B cell (primary cell): ENCODE data around the gene FCRL1.

Experiments used
- EZH2 ChIP-seq: IDR thresholded peaks from 2 replicates; pipeline ENCODE4 v1.6.1; 2012; ENCODE audit warnings: borderline replicate concordance, low read depth, mild to moderate bottlenecking, moderate library complexity, low read length; ENCODE audit not compliant: insufficient read depth, poor library complexity, severe bottlenecking
- TF ChIP-seq, protein P1 (sequence below): fragments of 200-600 bp; IDR thresholded peaks from one replicate; pipeline ENCODE4 v1.8.0; 2022; ENCODE audit warnings: antibody characterized with exemption, mild to moderate bottlenecking

DNA sequence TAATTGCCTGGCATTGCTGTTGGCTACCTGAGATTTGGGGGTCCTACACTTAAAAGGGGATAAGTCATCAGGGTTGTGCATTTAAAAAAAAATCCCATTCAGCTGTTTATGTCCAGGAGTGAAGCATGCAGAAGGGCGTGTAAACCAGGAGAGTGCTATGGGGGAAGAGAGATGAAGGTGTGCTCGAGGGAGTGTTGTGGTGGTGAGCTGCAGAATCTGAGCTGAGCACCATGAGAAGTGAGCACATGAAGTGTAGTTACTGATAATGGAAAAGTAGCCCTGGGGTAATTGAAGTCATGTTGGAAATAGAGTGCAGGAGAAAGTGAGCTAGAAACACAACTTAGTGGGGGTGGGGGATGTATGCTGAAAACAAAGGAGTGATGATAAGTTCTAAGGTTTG lies 705 bp downstream of the FCRL1 start:
- TF ChIP-seq, protein P1, sequence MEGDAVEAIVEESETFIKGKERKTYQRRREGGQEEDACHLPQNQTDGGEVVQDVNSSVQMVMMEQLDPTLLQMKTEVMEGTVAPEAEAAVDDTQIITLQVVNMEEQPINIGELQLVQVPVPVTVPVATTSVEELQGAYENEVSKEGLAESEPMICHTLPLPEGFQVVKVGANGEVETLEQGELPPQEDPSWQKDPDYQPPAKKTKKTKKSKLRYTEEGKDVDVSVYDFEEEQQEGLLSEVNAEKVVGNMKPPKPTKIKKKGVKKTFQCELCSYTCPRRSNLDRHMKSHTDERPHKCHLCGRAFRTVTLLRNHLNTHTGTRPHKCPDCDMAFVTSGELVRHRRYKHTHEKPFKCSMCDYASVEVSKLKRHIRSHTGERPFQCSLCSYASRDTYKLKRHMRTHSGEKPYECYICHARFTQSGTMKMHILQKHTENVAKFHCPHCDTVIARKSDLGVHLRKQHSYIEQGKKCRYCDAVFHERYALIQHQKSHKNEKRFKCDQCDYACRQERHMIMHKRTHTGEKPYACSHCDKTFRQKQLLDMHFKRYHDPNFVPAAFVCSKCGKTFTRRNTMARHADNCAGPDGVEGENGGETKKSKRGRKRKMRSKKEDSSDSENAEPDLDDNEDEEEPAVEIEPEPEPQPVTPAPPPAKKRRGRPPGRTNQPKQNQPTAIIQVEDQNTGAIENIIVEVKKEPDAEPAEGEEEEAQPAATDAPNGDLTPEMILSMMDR = no peak
- no peak for TF ChIP-seq EZH2
